ENCODE results near the gene TRIM65. TPM values are rescaled to one million over a fixed set of nuclear protein-coding genes. Genes with fewer than 3 reads are reported as not detected.
A peak's percentile ranks its signal among the peaks of the same experiment; 100 is the strongest.
"Not testable (repeated sequence)": the region's sequence is repeated elsewhere in the genome, so short reads cannot be mapped to it uniquely, and the experiment has no call there.

Gene TRIM65
- total RNA-seq, 2 donors from 2014 or later: 12.5 to 21.0 TPM

GRCh38 chr17:75854881-75855309 is 41.9 kb downstream of the TRIM65 start:
- Histone ChIP-seq H3K4me1 (peaks cover 37% of the 10 kb centered on the region), H3K27me3 (no peaks in the 10 kb centered on the region), H3K27ac (peak overlapping the region; percentile 89 to 98 (median 96)), H3K4me3 (peak overlapping the region; percentile 50 to 55), H3K36me3 (replicated peaks in 1 of 2; ENCODE audit: insufficient read depth in 1 of 2, low read depth in 2 of 2) (peaks cover 0 to 12% of the 10 kb centered on the region in 2 donors), H3K9me3 (no peaks in the 10 kb centered on the region)
- WGBS, 2 donors: 0 to 2% methylated on average over 13 to 19 of the region's 19 CpGs
- TF ChIP-seq POLR2A (IDR thresholded peaks at IDR 0.05): no peak
- TF ChIP-seq, protein P1, sequence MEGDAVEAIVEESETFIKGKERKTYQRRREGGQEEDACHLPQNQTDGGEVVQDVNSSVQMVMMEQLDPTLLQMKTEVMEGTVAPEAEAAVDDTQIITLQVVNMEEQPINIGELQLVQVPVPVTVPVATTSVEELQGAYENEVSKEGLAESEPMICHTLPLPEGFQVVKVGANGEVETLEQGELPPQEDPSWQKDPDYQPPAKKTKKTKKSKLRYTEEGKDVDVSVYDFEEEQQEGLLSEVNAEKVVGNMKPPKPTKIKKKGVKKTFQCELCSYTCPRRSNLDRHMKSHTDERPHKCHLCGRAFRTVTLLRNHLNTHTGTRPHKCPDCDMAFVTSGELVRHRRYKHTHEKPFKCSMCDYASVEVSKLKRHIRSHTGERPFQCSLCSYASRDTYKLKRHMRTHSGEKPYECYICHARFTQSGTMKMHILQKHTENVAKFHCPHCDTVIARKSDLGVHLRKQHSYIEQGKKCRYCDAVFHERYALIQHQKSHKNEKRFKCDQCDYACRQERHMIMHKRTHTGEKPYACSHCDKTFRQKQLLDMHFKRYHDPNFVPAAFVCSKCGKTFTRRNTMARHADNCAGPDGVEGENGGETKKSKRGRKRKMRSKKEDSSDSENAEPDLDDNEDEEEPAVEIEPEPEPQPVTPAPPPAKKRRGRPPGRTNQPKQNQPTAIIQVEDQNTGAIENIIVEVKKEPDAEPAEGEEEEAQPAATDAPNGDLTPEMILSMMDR (IDR thresholded peaks at IDR 0.05): peak in 1 of 7 experiments; percentile 27
- DNase-seq (no peak), ATAC-seq (peak; percentile 3)
- intact Hi-C loops (cut with DNase I): no loop called here

- intact Hi-C loops (cut with DNase I): no loop called here
- Histone ChIP-seq H3K27ac (peak overlapping the region; percentile 89 to 98 (median 96)), H3K9me3 (no peaks in the 10 kb centered on the region), H3K27me3 (no peaks in the 10 kb centered on the region), H3K36me3 (replicated peaks in 1 of 2; ENCODE audit: insufficient read depth in 1 of 2, low read depth in 2 of 2) (peaks cover 0 to 17% of the 10 kb centered on the region in 2 donors), H3K4me1 (peaks cover 44% of the 10 kb centered on the region), H3K4me3 (peak overlapping the region; percentile 50 to 55)
- TF ChIP-seq POLR2A (IDR thresholded peaks at IDR 0.05): peak; percentile 32 to 75 (median 73)
- TF ChIP-seq, protein P1 (IDR thresholded peaks at IDR 0.05): no peak
- DNase-seq: peak; percentile 50 to 69 (median 66)
- peak; percentile 13 for ATAC-seq
- 6 to 19% methylated on average over 7 of the region's 7 CpGs for WGBS, 2 donors
Measured at GRCh38 chr17:75854101-75854748, 42.5 kb downstream of the TRIM65 start.

DNA sequence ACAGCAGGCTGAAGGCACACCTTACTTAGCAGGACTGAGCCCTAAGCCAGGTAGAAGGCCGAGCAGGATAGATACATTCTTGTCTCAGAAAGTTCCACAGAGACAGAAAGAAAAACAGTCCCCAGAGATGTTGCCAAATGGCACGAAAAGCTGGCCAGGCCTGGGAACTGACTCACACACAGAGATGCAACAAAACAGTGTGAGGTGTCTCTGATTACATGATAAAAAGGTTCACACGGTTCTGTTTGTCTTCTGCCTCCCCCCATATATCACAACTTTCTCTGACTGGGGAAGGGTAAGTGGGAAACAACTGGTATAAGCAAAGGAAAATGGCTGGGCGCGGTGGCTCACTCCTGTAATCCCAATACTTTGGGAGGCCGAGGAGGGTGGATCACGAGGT is 43.3 kb downstream of the TRIM65 start:
- no peaks in the 10 kb centered on the region for H3K27me3 ChIP-seq
- TF ChIP-seq, protein P1 (IDR thresholded peaks at IDR 0.05): no peak
- no peak for TF ChIP-seq POLR2A (IDR thresholded peaks at IDR 0.05)
- intact Hi-C loops (cut with DNase I): no loop called here
- H3K9me3 ChIP-seq: no peaks in the 10 kb centered on the region
- no peak overlapping the region for H3K4me3 ChIP-seq
- ATAC-seq (no peak), DNase-seq (no peak)
- 64 to 65% methylated on average over 6 to 7 of the region's 7 CpGs for WGBS, 2 donors
- H3K27ac ChIP-seq: peak overlapping the region; percentile 25 to 98 (median 96)
- peaks cover 52% of the 10 kb centered on the region for H3K4me1 ChIP-seq
- H3K36me3 ChIP-seq (replicated peaks in 1 of 2; ENCODE audit: insufficient read depth in 1 of 2, low read depth in 2 of 2): peaks cover 0 to 17% of the 10 kb centered on the region in 2 donors

- peak overlapping the region in 1 of 4 donors; percentile 46 for H3K27ac ChIP-seq
Measured at GRCh38 chr17:75851693-75851991, 45.1 kb downstream of the TRIM65 start.

DNA sequence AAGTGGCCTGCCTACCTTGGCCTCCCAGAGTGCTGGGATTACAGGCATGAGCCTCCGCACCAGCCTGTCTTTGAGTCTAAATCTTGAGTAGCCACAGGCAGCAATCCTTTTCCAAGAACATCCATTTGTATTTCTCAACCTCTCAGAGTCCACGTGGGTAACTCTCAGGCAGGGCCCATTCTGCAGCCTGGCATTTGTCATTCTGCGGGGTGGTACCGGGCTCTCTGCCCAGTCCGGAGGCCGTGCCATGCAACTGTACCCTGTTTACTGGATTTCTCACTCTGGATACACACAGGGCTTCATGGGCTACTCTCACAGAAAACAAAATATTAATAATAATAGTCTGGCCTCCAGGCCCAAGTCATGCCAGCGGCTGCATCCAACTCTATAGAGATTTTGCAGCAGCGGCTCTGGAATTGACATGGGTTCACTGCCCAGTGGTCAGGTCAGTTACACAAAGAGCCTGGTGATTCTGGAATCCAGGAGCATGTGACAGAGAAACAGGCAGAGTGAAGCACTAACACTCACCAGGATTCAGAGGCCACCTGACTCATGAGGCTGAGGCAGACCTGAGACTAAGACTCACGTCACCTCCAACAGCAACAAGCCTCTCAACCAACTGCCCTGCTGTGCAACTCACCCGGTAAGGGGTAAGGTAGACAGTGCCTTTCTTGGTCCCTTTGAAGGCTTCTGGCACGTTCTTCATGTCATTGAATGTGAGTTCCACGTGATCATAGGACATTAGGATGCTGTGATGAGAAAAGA is 45.6 kb downstream of the TRIM65 start:
- H3K4me1 ChIP-seq: peaks cover 70% of the 10 kb centered on the region
- H3K27ac ChIP-seq: peak overlapping the region in 2 of 4 donors; percentile 28 to 46
- no peak for TF ChIP-seq POLR2A (IDR thresholded peaks at IDR 0.05)
- TF ChIP-seq, protein P1 (IDR thresholded peaks at IDR 0.05): no peak
- WGBS, 2 donors: 81 to 83% methylated on average over 12 of the region's 12 CpGs
- intact Hi-C loops (cut with DNase I): no loop called here
- no peaks in the 10 kb centered on the region for H3K27me3 ChIP-seq
- ATAC-seq: no peak
- no peaks in the 10 kb centered on the region for H3K9me3 ChIP-seq
- DNase-seq: no peak
- H3K4me3 ChIP-seq: no peak overlapping the region
- H3K36me3 ChIP-seq (replicated peaks in 1 of 2; ENCODE audit: insufficient read depth in 1 of 2, low read depth in 2 of 2): peaks cover 0 to 17% of the 10 kb centered on the region in 2 donors

More at GRCh38 chr17:75851693-75851991, 45.1 kb downstream of the TRIM65 start:
- ATAC-seq; H3K27me3 ChIP-seq; DNase-seq; H3K9me3 ChIP-seq; intact Hi-C loops (cut with DNase I); H3K4me3 ChIP-seq: not testable (repeated sequence)
- peaks cover 69% of the 10 kb centered on the region for H3K4me1 ChIP-seq
- WGBS, 2 donors: 94 to 95% methylated on average over 15 of the region's 15 CpGs
- H3K36me3 ChIP-seq (replicated peaks in 1 of 2; ENCODE audit: insufficient read depth in 1 of 2, low read depth in 2 of 2): peaks cover 0 to 17% of the 10 kb centered on the region in 2 donors
